GM19467 (cell line): Measurements from ENCODE around the gene TPPP3.

ENCODE experiments used
- ATAC-seq: cut with Tn5 transposase; IDR thresholded peaks from one replicate; pipeline ENCODE4 v1.9.1; 2021; ENCODE audit warnings: mild to moderate bottlenecking, moderate library complexity; ENCODE audit not compliant: unreplicated experiment

TPPP3 gene

GRCh38 chr16:67350324-67350723 lies 43.0 kb downstream of the TPPP3 start:
- no peak for ATAC-seq

DNA sequence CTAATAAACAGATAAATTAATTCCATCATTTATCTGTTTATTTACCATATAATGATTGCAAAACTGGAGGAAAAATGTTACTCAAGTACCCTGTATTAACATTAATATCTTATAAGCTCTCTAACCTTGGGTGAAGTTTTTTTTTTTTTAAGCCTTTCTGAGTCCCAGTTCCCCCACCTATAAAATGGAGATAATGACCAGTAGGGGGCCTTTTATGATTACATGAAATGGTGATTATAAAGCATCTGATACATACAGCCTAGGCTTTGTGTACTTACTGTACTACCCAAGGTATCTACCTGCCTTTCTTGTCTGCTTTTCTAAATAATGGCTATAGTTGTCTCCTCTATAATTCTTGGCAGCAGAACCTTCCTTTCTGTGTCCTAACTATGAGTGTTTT lies 44.1 kb downstream of the TPPP3 start:
- no peak for ATAC-seq

GRCh38 chr16:67346341-67346740 lies 47.0 kb downstream of the TPPP3 start:
- ATAC-seq = no peak

DNA sequence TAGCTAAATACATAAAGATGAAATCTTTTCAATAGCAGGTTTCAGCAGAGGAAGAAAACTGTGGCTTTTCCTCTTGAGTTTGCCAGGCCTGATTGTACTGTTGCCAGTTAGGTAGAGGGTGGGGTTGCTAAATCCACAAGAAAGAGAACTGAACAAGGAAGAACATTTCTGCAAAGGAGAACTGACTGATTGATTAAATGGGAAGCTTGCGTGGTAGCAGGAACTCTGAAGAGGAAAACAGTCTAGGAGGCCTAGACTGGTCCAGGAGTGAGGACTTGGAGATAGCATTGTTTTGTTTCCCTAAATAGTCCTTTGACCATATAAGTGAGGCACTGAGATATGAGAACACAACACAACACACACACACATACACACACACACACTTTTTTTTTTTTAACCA lies 47.9 kb downstream of the TPPP3 start:
- ATAC-seq = no peak

GRCh38 chr16:67342616-67343015 lies 50.7 kb downstream of the TPPP3 start:
- no peak for ATAC-seq

DNA sequence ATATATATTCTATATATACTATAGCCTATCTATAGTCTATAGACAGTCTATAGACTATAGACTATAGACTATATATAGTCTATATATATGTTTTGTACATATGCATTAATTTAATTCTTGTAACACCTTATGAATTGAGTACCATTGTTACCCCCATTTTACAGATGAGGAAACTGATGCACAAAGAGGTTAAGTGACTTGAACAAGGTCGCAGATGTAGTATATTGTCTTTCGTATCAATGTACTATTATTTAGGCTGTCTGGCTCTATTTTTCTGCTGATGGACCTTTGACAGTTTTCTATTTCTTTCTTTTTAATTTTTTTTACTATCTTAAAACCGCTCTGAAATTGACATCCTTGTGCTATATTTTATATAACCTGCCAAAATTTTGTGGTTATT lies 52.0 kb downstream of the TPPP3 start:
- ATAC-seq = no peak
